Measurements from ENCODE around the gene BOLA2B. TPM values are rescaled to one million over a fixed set of nuclear protein-coding genes. Genes with fewer than 3 reads are reported as not detected.
"Not testable (repeated sequence)": the region's sequence is repeated elsewhere in the genome, so short reads cannot be mapped to it uniquely, and the experiment has no call there.

Gene BOLA2B
- total RNA-seq, 1 donor from 2014 or later: 73.2 TPM

GRCh38 chr16:30193098-30193497 is 368 bp downstream of the BOLA2B start:
- H3K4me1 Mint-ChIP-seq (ENCODE audit: unreplicated experiment); H3K27me3 Mint-ChIP-seq (ENCODE audit: unreplicated experiment); H3K36me3 Mint-ChIP-seq (ENCODE audit: unreplicated experiment); H3K4me3 Mint-ChIP-seq (ENCODE audit: unreplicated experiment); H3K27ac Mint-ChIP-seq (ENCODE audit: unreplicated experiment); H3K9me3 Mint-ChIP-seq (ENCODE audit: unreplicated experiment); DNase-seq (ENCODE audit: extremely low spot score, unreplicated experiment): not testable (repeated sequence)

- not testable (repeated sequence) for H3K36me3 Mint-ChIP-seq (ENCODE audit: unreplicated experiment); H3K9me3 Mint-ChIP-seq (ENCODE audit: unreplicated experiment); H3K27ac Mint-ChIP-seq (ENCODE audit: unreplicated experiment); DNase-seq (ENCODE audit: extremely low spot score, unreplicated experiment); H3K4me3 Mint-ChIP-seq (ENCODE audit: unreplicated experiment); H3K27me3 Mint-ChIP-seq (ENCODE audit: unreplicated experiment); H3K4me1 Mint-ChIP-seq (ENCODE audit: unreplicated experiment)
Measured at GRCh38 chr16:30191158-30191557, 2.3 kb downstream of the BOLA2B start.

GRCh38 chr16:30187971-30188561 is 5.4 kb downstream of the BOLA2B start:
- Mint-ChIP-seq H3K27ac (ENCODE audit: unreplicated experiment) (no peak overlapping the region), H3K4me1 (ENCODE audit: unreplicated experiment) (peaks cover 3% of the 10 kb centered on the region), H3K36me3 (ENCODE audit: unreplicated experiment) (no peaks in the 10 kb centered on the region), H3K9me3 (ENCODE audit: unreplicated experiment) (no peaks in the 10 kb centered on the region), H3K27me3 (ENCODE audit: unreplicated experiment) (no peaks in the 10 kb centered on the region), H3K4me3 (ENCODE audit: unreplicated experiment) (no peak overlapping the region)
- no peak for TF ChIP-seq CTCF (IDR thresholded peaks at IDR 0.05)
- no peak for DNase-seq (ENCODE audit: extremely low spot score, unreplicated experiment)

GRCh38 chr16:30187556-30187865 is 6.0 kb downstream of the BOLA2B start:
- H3K36me3 Mint-ChIP-seq (ENCODE audit: unreplicated experiment): no peaks in the 10 kb centered on the region
- H3K9me3 Mint-ChIP-seq (ENCODE audit: unreplicated experiment): no peaks in the 10 kb centered on the region
- no peak for TF ChIP-seq CTCF (IDR thresholded peaks at IDR 0.05)
- H3K4me1 Mint-ChIP-seq (ENCODE audit: unreplicated experiment): peaks cover 5% of the 10 kb centered on the region
- H3K27ac Mint-ChIP-seq (ENCODE audit: unreplicated experiment): no peak overlapping the region
- H3K4me3 Mint-ChIP-seq (ENCODE audit: unreplicated experiment): no peak overlapping the region
- no peak for DNase-seq (ENCODE audit: extremely low spot score, unreplicated experiment)
- H3K27me3 Mint-ChIP-seq (ENCODE audit: unreplicated experiment): no peaks in the 10 kb centered on the region

- Mint-ChIP-seq H3K36me3 (ENCODE audit: unreplicated experiment) (no peaks in the 10 kb centered on the region), H3K9me3 (ENCODE audit: unreplicated experiment) (no peaks in the 10 kb centered on the region), H3K27ac (ENCODE audit: unreplicated experiment) (no peak overlapping the region), H3K4me3 (ENCODE audit: unreplicated experiment) (no peak overlapping the region), H3K27me3 (ENCODE audit: unreplicated experiment) (no peaks in the 10 kb centered on the region), H3K4me1 (ENCODE audit: unreplicated experiment) (peaks cover 5% of the 10 kb centered on the region)
- TF ChIP-seq CTCF (IDR thresholded peaks at IDR 0.05): peak; percentile 43
- DNase-seq (ENCODE audit: extremely low spot score, unreplicated experiment): no peak
Measured at GRCh38 chr16:30186782-30187555, 6.5 kb downstream of the BOLA2B start.

GRCh38 chr16:30186444-30186781 is 7.1 kb downstream of the BOLA2B start:
- no peaks in the 10 kb centered on the region for H3K9me3 Mint-ChIP-seq (ENCODE audit: unreplicated experiment)
- no peaks in the 10 kb centered on the region for H3K27me3 Mint-ChIP-seq (ENCODE audit: unreplicated experiment)
- H3K4me3 Mint-ChIP-seq (ENCODE audit: unreplicated experiment): no peak overlapping the region
- H3K36me3 Mint-ChIP-seq (ENCODE audit: unreplicated experiment): no peaks in the 10 kb centered on the region
- no peak for DNase-seq (ENCODE audit: extremely low spot score, unreplicated experiment)
- H3K4me1 Mint-ChIP-seq (ENCODE audit: unreplicated experiment): peaks cover 5% of the 10 kb centered on the region
- no peak overlapping the region for H3K27ac Mint-ChIP-seq (ENCODE audit: unreplicated experiment)
- TF ChIP-seq CTCF (IDR thresholded peaks at IDR 0.05): no peak
